ENCODE results near the gene PHETA2.
A peak's percentile ranks its signal among the peaks of the same experiment; 100 is the strongest.

Gene PHETA2

DNA sequence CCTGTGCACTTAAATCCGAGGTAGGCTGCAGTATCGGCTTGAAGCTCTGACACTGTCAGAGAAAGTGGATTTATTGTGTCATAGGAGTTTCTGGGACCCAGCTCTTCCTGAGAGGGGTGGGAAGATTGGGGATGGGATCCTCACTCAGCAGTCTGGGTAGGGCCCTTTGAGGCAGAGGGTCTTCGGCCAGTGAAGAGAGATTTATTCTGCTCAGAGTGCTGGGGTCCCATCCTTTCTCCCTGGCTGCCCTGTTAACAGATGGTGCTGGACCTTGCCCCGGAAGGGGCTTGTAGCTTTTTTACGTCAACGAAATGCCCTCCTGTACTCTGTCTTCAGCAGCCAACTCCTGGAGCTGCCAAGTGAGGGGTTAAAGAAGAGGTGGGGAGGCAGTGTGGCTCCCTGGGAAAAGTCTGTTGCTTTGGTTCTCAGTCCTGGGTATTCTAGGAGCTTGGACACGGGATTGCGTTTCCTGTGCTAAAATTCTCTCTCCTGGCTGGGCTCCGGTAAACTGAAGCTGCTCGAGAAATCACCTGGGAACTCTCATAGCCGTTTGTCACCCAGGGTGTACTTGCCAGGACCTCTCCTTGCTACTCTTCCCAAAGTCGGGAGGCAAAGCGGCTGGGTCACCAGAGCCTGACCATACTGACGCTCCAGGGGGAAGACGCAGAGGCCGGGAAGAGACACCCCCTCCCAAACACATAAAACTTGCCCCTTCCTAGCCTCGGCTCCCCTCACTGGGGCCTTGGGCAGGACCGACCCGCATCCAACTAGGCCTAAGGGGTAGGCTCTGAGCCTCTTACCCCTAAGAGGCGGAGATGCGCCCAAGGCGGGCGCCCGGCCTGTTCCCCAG is 4.6 kb downstream of the PHETA2 start:
- WGBS, 2 experiments: 81 to 82% methylated on average over 24 of the region's 24 CpGs
- peak overlapping the region; percentile 71 for H3K4me3 ChIP-seq (ENCODE audit: insufficient read depth, low read depth, low read length)
- no peaks in the 10 kb centered on the region for H3K36me3 ChIP-seq (ENCODE audit: control insufficient read depth, insufficient read depth, low read length)
- peaks cover 6% of the 10 kb centered on the region for H3K27me3 ChIP-seq (ENCODE audit: control insufficient read depth, insufficient read depth, low read length, poor library complexity, severe bottlenecking)
- no peaks in the 10 kb centered on the region for H3K9me3 ChIP-seq (ENCODE audit: control insufficient read depth, low read length)
- H3K4me1 ChIP-seq (ENCODE audit: control insufficient read depth, insufficient read depth, low read length): peaks cover 3% of the 10 kb centered on the region
- peak overlapping the region; percentile 4 for H3K27ac ChIP-seq (ENCODE audit: insufficient read depth, low read depth, low read length, poor library complexity, severe bottlenecking)

- peaks cover 1% of the 10 kb centered on the region for H3K36me3 ChIP-seq (ENCODE audit: control insufficient read depth, insufficient read depth, low read length)
- H3K4me3 ChIP-seq (ENCODE audit: insufficient read depth, low read depth, low read length): peak within 1 kb of the TSS; percentile 71
- H3K4me1 ChIP-seq (ENCODE audit: control insufficient read depth, insufficient read depth, low read length): peaks cover 3% of the 10 kb centered on the region
- WGBS, 2 experiments: 2 to 3% methylated on average over 71 of the region's 71 CpGs
- H3K27ac ChIP-seq (ENCODE audit: insufficient read depth, low read depth, low read length, poor library complexity, severe bottlenecking): peak within 1 kb of the TSS; percentile 84
- H3K9me3 ChIP-seq (ENCODE audit: control insufficient read depth, low read length): no peaks in the 10 kb centered on the region
- H3K27me3 ChIP-seq (ENCODE audit: control insufficient read depth, insufficient read depth, low read length, poor library complexity, severe bottlenecking): no peaks in the 10 kb centered on the region
These were observed 5.5 kb downstream of the PHETA2 start, which contains the start of gene SMDT1 for GRCh38 chr22:42079319-42080251. TSS of gene SMDT1 (plus strand) at chr22:42079700. CDS start at chr22:42079769, 69 bp downstream.

GRCh38 chr22:42080287-42080686 is 6.2 kb downstream of the PHETA2 start:
- peak overlapping the region; percentile 71 for H3K4me3 ChIP-seq (ENCODE audit: insufficient read depth, low read depth, low read length)
- H3K36me3 ChIP-seq (ENCODE audit: control insufficient read depth, insufficient read depth, low read length): peaks cover 6% of the 10 kb centered on the region
- H3K4me1 ChIP-seq (ENCODE audit: control insufficient read depth, insufficient read depth, low read length): peaks cover 3% of the 10 kb centered on the region
- H3K27me3 ChIP-seq (ENCODE audit: control insufficient read depth, insufficient read depth, low read length, poor library complexity, severe bottlenecking): no peaks in the 10 kb centered on the region
- WGBS, 2 experiments: 31 to 32% methylated on average over 12 to 14 of the region's 14 CpGs
- H3K27ac ChIP-seq (ENCODE audit: insufficient read depth, low read depth, low read length, poor library complexity, severe bottlenecking): no peak overlapping the region
- H3K9me3 ChIP-seq (ENCODE audit: control insufficient read depth, low read length): no peaks in the 10 kb centered on the region

DNA sequence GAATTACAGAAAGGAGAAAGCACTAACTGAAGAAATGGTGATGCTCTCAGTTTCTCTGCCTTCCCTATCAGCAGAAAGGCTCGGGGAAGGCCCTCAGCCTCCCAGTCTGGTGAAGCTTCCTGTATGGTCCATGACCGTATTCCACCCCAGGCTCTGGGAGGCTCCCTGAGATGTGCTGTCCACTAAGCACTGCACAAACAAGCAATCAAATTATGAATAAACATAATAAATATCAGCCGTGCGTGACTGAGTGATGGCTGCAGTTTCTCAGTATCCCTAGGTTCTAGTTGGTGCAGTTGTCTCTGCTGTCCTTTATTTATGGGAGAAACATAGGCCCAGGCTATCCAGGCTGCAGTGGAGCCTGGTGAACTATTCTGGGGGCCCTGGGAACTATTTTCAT is 9.1 kb downstream of the PHETA2 start:
- Histone ChIP-seq H3K36me3 (ENCODE audit: control insufficient read depth, insufficient read depth, low read length) (peaks cover 19% of the 10 kb centered on the region), H3K9me3 (ENCODE audit: control insufficient read depth, low read length) (no peaks in the 10 kb centered on the region)
- WGBS, 2 experiments: 90 to 94% methylated on average over 4 of the region's 4 CpGs

GRCh38 chr22:42084874-42085273 is 10.8 kb downstream of the PHETA2 start:
- Histone ChIP-seq H3K27ac (ENCODE audit: insufficient read depth, low read depth, low read length, poor library complexity, severe bottlenecking) (no peak overlapping the region), H3K36me3 (ENCODE audit: control insufficient read depth, insufficient read depth, low read length) (peaks cover 26% of the 10 kb centered on the region), H3K4me3 (ENCODE audit: insufficient read depth, low read depth, low read length) (no peak overlapping the region), H3K27me3 (ENCODE audit: control insufficient read depth, insufficient read depth, low read length, poor library complexity, severe bottlenecking) (no peaks in the 10 kb centered on the region), H3K4me1 (ENCODE audit: control insufficient read depth, insufficient read depth, low read length) (no peaks in the 10 kb centered on the region), H3K9me3 (ENCODE audit: control insufficient read depth, low read length) (no peaks in the 10 kb centered on the region)
- WGBS, 2 experiments: 90 to 93% methylated on average over 8 of the region's 8 CpGs

More for the DNA sequence above, 9.1 kb downstream of the PHETA2 start:
- H3K4me1 ChIP-seq (ENCODE audit: control insufficient read depth, insufficient read depth, low read length): peaks cover 3% of the 10 kb centered on the region
- H3K27ac ChIP-seq (ENCODE audit: insufficient read depth, low read depth, low read length, poor library complexity, severe bottlenecking): no peak overlapping the region
- no peaks in the 10 kb centered on the region for H3K27me3 ChIP-seq (ENCODE audit: control insufficient read depth, insufficient read depth, low read length, poor library complexity, severe bottlenecking)
- H3K4me3 ChIP-seq (ENCODE audit: insufficient read depth, low read depth, low read length): no peak overlapping the region

- H3K27me3 ChIP-seq (ENCODE audit: control insufficient read depth, insufficient read depth, low read length, poor library complexity, severe bottlenecking): no peaks in the 10 kb centered on the region
- H3K27ac ChIP-seq (ENCODE audit: insufficient read depth, low read depth, low read length, poor library complexity, severe bottlenecking): no peak overlapping the region
- WGBS, 2 experiments: 95 to 96% methylated on average over 6 of the region's 6 CpGs
- no peaks in the 10 kb centered on the region for H3K4me1 ChIP-seq (ENCODE audit: control insufficient read depth, insufficient read depth, low read length)
- no peak overlapping the region for H3K4me3 ChIP-seq (ENCODE audit: insufficient read depth, low read depth, low read length)
- peaks cover 26% of the 10 kb centered on the region for H3K36me3 ChIP-seq (ENCODE audit: control insufficient read depth, insufficient read depth, low read length)
- H3K9me3 ChIP-seq (ENCODE audit: control insufficient read depth, low read length): no peaks in the 10 kb centered on the region
These were observed 12.0 kb downstream of the PHETA2 start for GRCh38 chr22:42086051-42086450.

- H3K27ac ChIP-seq (ENCODE audit: insufficient read depth, low read depth, low read length, poor library complexity, severe bottlenecking): peak within 1 kb of the TSS; percentile 97
- 1% methylated on average over 71 of the region's 71 CpGs for WGBS, 2 experiments
- H3K4me1 ChIP-seq (ENCODE audit: control insufficient read depth, insufficient read depth, low read length): no peaks in the 10 kb centered on the region
- H3K36me3 ChIP-seq (ENCODE audit: control insufficient read depth, insufficient read depth, low read length): peaks cover 14% of the 10 kb centered on the region
- H3K4me3 ChIP-seq (ENCODE audit: insufficient read depth, low read depth, low read length): peak within 1 kb of the TSS; percentile 98
- H3K27me3 ChIP-seq (ENCODE audit: control insufficient read depth, insufficient read depth, low read length, poor library complexity, severe bottlenecking): peaks cover 4% of the 10 kb centered on the region
- no peaks in the 10 kb centered on the region for H3K9me3 ChIP-seq (ENCODE audit: control insufficient read depth, low read length)
These were observed 16.8 kb downstream of the PHETA2 start, which contains the start of gene NDUFA6 for GRCh38 chr22:42090596-42091454. TSS of gene NDUFA6 (minus strand) at chr22:42090772. CDS start at chr22:42090744, 28 bp downstream.

DNA sequence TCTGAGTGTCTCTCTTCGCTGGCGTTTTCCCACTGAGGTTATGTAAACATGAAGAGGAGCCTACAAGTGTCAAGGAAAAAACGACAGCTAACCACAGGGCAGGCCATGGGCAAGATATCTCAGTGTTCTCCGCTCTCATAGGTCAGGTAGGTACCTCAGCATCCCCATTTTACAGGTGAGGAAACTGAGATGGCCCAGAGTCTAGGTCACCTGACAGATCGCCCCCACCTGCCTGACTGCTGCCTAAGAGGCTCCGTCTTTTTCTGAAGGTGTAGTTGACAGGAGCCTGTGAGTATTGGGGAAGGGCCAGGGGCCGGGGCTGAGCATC is 17.4 kb downstream of the PHETA2 start:
- Histone ChIP-seq H3K4me1 (ENCODE audit: control insufficient read depth, insufficient read depth, low read length) (no peaks in the 10 kb centered on the region), H3K9me3 (ENCODE audit: control insufficient read depth, low read length) (no peaks in the 10 kb centered on the region), H3K27me3 (ENCODE audit: control insufficient read depth, insufficient read depth, low read length, poor library complexity, severe bottlenecking) (peaks cover 4% of the 10 kb centered on the region), H3K4me3 (ENCODE audit: insufficient read depth, low read depth, low read length) (peak overlapping the region; percentile 55), H3K36me3 (ENCODE audit: control insufficient read depth, insufficient read depth, low read length) (peaks cover 8% of the 10 kb centered on the region), H3K27ac (ENCODE audit: insufficient read depth, low read depth, low read length, poor library complexity, severe bottlenecking) (no peak overlapping the region)
- WGBS, 2 experiments: 49 to 54% methylated on average over 6 to 7 of the region's 7 CpGs

DNA sequence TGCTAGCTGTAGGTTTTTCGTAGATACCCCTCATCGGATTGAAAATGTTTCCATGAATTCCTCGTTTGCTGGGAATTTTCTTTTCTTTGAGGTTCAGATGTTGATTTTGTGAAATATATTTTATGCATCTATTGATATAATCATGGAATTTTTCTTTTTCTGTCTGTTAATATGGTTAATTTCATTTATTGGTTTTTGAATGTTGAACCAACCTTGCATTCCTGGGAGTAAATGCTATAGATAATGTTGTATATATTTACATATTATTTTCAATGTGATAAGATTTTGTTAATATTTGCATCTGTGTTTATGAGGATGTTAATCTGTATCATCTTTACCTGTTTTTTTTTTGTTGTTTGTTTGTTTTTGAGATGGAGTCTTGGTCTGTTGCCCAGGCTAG is 27.2 kb downstream of the PHETA2 start:
- H3K36me3 ChIP-seq (ENCODE audit: control insufficient read depth, insufficient read depth, low read length): no peaks in the 10 kb centered on the region
- 88 to 99% methylated on average over 3 of the region's 3 CpGs for WGBS, 2 experiments
- peaks cover 2% of the 10 kb centered on the region for H3K9me3 ChIP-seq (ENCODE audit: control insufficient read depth, low read length)
- no peak overlapping the region for H3K4me3 ChIP-seq (ENCODE audit: insufficient read depth, low read depth, low read length)
- H3K4me1 ChIP-seq (ENCODE audit: control insufficient read depth, insufficient read depth, low read length): no peaks in the 10 kb centered on the region
- no peaks in the 10 kb centered on the region for H3K27me3 ChIP-seq (ENCODE audit: control insufficient read depth, insufficient read depth, low read length, poor library complexity, severe bottlenecking)
- H3K27ac ChIP-seq (ENCODE audit: insufficient read depth, low read depth, low read length, poor library complexity, severe bottlenecking): no peak overlapping the region
